Measurements from ENCODE around the gene SNURF. TPM values are rescaled to one million over a fixed set of nuclear protein-coding genes. Genes with fewer than 3 reads are reported as not detected.
"Not testable (repeated sequence)": the region's sequence is repeated elsewhere in the genome, so short reads cannot be mapped to it uniquely, and the experiment has no call there.

The SNURF gene

DNA sequence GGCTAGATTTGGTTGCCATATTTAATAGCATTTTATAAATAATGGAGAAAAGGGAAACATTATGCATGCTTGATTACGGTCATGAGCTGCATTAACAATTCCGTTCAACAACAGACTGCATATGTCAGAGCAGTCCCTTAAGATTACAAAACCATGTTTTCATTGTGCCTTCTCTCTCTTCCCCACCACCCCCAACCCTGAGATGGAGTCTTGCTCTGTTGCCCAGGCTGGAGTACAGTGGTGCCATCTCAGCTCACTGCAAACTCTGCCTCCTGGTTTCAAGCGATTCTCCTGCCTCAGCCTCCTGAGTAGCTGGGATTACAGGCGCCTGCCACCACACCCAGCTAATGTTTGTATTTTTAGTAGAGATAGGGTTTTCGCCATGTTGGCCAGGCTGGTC lies 17.9 kb downstream of the SNURF start:
- H3K9me3 ChIP-seq (replicated peaks; ENCODE audit: low read length); H3K9ac ChIP-seq (ENCODE audit: low read depth, low read length); H3K27me3 ChIP-seq (ENCODE audit: control insufficient read depth, insufficient read depth, low read length); H3K4me2 ChIP-seq (ENCODE audit: low read length); H3K4me1 ChIP-seq (ENCODE audit: control insufficient read depth, insufficient read depth, low read length); H3K4me3 ChIP-seq (ENCODE audit: low read length): not testable (repeated sequence)
- peaks cover 20% of the 10 kb centered on the region for H3K36me3 ChIP-seq (ENCODE audit: insufficient read depth, low read length)

DNA sequence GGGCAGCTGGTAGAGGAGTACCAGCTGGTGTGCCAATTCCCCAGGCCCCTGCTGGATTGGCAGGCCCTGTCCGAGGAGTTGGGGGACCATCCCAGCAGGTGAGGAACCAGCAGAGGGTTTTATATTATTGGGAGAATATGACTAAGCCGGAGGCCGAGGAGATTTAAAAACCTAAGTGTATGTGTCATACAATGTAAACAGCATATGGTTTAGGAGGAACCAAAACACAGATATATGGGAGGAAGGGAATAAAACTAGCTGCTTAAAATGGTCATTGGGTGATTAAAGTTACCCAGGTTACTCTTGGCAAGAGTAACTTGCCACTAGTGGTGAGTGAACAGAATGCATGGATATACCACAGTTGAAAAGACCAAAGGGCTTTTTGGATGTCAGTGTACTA lies 22.1 kb downstream of the SNURF start:
- Histone ChIP-seq H3K27me3 (ENCODE audit: control insufficient read depth, insufficient read depth, low read length) (no peaks in the 10 kb centered on the region), H3K9ac (ENCODE audit: low read depth, low read length) (no peak overlapping the region), H3K4me1 (ENCODE audit: control insufficient read depth, insufficient read depth, low read length) (no peaks in the 10 kb centered on the region), H3K4me3 (ENCODE audit: low read length) (no peak overlapping the region), H3K36me3 (ENCODE audit: insufficient read depth, low read length) (peaks cover 34% of the 10 kb centered on the region), H3K4me2 (ENCODE audit: low read length) (no peak overlapping the region), H3K9me3 (replicated peaks; ENCODE audit: low read length) (peaks cover 6% of the 10 kb centered on the region)

DNA sequence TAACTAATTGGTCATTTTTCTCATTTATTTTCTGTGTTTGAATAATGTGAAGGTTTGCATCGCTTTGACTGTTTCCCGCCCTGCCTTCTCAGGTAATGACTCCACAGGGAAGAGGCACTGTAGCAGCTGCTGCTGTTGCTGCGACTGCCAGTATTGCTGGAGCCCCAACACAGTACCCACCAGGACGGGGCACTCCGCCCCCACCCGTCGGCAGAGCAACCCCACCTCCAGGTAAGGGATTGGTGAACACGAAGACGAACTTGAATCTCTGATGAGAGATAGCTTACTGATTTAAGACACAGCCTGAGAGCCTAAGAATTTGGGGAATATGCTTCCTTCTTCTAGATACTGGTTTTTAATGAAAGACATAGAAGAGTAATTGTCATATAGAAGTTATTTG lies 22.9 kb downstream of the SNURF start:
- Histone ChIP-seq H3K36me3 (ENCODE audit: insufficient read depth, low read length) (peaks cover 40% of the 10 kb centered on the region), H3K4me1 (ENCODE audit: control insufficient read depth, insufficient read depth, low read length) (no peaks in the 10 kb centered on the region), H3K9me3 (replicated peaks; ENCODE audit: low read length) (peaks cover 6% of the 10 kb centered on the region), H3K27me3 (ENCODE audit: control insufficient read depth, insufficient read depth, low read length) (no peaks in the 10 kb centered on the region), H3K4me3 (ENCODE audit: low read length) (no peak overlapping the region), H3K4me2 (ENCODE audit: low read length) (no peak overlapping the region), H3K9ac (ENCODE audit: low read depth, low read length) (no peak overlapping the region)

DNA sequence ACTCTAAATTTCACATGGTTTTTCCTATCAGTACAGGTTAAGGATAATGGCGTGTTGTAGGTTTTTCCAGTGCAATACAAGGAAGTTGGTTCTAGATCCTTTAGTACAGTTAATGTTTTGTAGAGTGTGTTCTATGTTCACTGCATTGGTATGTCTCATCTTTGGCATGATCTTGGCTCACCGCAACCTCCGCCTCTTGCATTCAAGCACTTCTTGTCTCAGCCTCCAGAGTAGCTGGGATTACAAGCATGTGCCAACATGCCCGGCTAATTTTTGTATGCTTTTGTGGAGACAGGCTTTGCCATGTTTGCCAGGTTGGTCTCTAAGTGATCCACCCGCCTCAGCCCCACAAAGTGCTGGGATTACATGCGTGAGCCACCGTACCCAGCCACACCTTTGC lies 30.4 kb downstream of the SNURF start:
- no peak overlapping the region for H3K4me2 ChIP-seq (ENCODE audit: low read length)
- H3K4me1 ChIP-seq (ENCODE audit: control insufficient read depth, insufficient read depth, low read length): no peaks in the 10 kb centered on the region
- H3K9me3 ChIP-seq (replicated peaks; ENCODE audit: low read length): peaks cover 5% of the 10 kb centered on the region
- peaks cover 25% of the 10 kb centered on the region for H3K36me3 ChIP-seq (ENCODE audit: insufficient read depth, low read length)
- H3K27me3 ChIP-seq (ENCODE audit: control insufficient read depth, insufficient read depth, low read length): no peaks in the 10 kb centered on the region
- H3K4me3 ChIP-seq (ENCODE audit: low read length): no peak overlapping the region
- H3K9ac ChIP-seq (ENCODE audit: low read depth, low read length): no peak overlapping the region

DNA sequence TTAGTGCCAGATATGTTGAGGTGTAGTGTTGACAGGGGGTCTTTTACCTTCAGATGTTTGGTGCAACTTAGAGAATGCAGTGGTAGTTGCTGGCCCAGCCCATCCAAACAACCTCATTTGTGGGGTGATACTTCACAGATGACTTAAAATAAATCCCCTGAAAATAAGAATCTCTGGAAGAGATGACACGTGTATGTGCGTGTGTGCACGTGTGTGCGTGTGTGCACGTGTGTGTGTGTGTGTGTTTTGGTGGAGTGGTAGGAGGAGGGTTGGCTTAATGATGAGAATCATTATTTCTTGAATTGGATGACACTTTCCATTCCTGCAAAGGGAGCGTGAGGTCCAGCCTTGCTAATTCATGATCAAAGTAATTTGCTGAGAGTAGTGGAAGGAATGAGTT lies 31.9 kb downstream of the SNURF start:
- no peaks in the 10 kb centered on the region for H3K4me1 ChIP-seq (ENCODE audit: control insufficient read depth, insufficient read depth, low read length)
- H3K9me3 ChIP-seq (replicated peaks; ENCODE audit: low read length): peaks cover 5% of the 10 kb centered on the region
- H3K27me3 ChIP-seq (ENCODE audit: control insufficient read depth, insufficient read depth, low read length): no peaks in the 10 kb centered on the region
- H3K4me3 ChIP-seq (ENCODE audit: low read length): no peak overlapping the region
- peaks cover 22% of the 10 kb centered on the region for H3K36me3 ChIP-seq (ENCODE audit: insufficient read depth, low read length)
- H3K9ac ChIP-seq (ENCODE audit: low read depth, low read length): no peak overlapping the region
- no peak overlapping the region for H3K4me2 ChIP-seq (ENCODE audit: low read length)

Small RNA genes lying within 50 kb of the gene (small RNA-seq; reads per million reads assigned to genes)
- gene AC090602.1 (not detected), gene AC124312.4 (not detected), gene AC124312.5 (0.35 reads per million)
